H9 (cell line): ENCODE results near the gene CDC6. TPM values are rescaled to one million over a fixed set of nuclear protein-coding genes. Genes with fewer than 3 reads are reported as not detected.

ENCODE experiments used
- DNase-seq: peaks from one replicate; pipeline ENCODE4 v3.0.0-alpha.2; 2017
- H2AFZ ChIP-seq: one replicate; pipeline ENCODE4 v1.6.1; 2013; ENCODE audit warnings: mild to moderate bottlenecking, low read length, control low read depth, moderate library complexity
- H2AK5ac ChIP-seq: 2 replicates; pipeline ENCODE4 v1.6.1; 2013; ENCODE audit warnings: low read length, control low read depth, mixed read lengths; ENCODE audit not compliant: insufficient read length
- H2BK120ac ChIP-seq: one replicate; pipeline ENCODE4 v1.6.1; 2013; ENCODE audit warnings: low read depth, mild to moderate bottlenecking, low read length, control low read depth, inconsistent platforms; ENCODE audit not compliant: poor library complexity, severe bottlenecking
- H2BK12ac ChIP-seq: 2 replicates; pipeline ENCODE4 v1.6.1; 2013; ENCODE audit warnings: low read length, control low read depth, mixed read lengths, low read depth; ENCODE audit not compliant: insufficient read length
- H2BK15ac ChIP-seq: 2 replicates; pipeline ENCODE4 v1.6.1; 2013; ENCODE audit warnings: low read depth, low read length, control low read depth
- H2BK20ac ChIP-seq: one replicate; pipeline ENCODE4 v1.6.1; 2013; ENCODE audit warnings: low read depth, mild to moderate bottlenecking, low read length, control low read depth, inconsistent platforms; ENCODE audit not compliant: poor library complexity, severe bottlenecking
- H2BK5ac ChIP-seq: 2 replicates; pipeline ENCODE4 v1.6.1; 2013; ENCODE audit warnings: low read length, control low read depth, mixed read lengths; ENCODE audit not compliant: insufficient read length
- H3K14ac ChIP-seq: 2 replicates; pipeline ENCODE4 v1.6.1; 2013; ENCODE audit warnings: low read length, control low read depth; ENCODE audit not compliant: insufficient read depth
- H3K18ac ChIP-seq: 2 replicates; pipeline ENCODE4 v1.6.1; 2013; ENCODE audit warnings: low read depth, mild to moderate bottlenecking, mixed read lengths, low read length, control low read depth; ENCODE audit not compliant: insufficient read length
- H3K23ac ChIP-seq: 2 replicates; pipeline ENCODE4 v1.6.1; 2013; ENCODE audit warnings: low read length, control low read depth, mixed read lengths, low read depth; ENCODE audit not compliant: insufficient read length
- H3K23me2 ChIP-seq: 2 replicates; pipeline ENCODE4 v1.6.1; 2013; ENCODE audit warnings: low read depth, mild to moderate bottlenecking, mixed read lengths, low read length, control low read depth; ENCODE audit not compliant: insufficient read length, poor library complexity, severe bottlenecking
- H3K27ac ChIP-seq: 2 replicates; pipeline ENCODE4 v1.5.1; 2013; ENCODE audit warnings: low read length, control low read depth, mixed read lengths, low read depth; ENCODE audit not compliant: insufficient read length
- H3K27me3 ChIP-seq: 2 replicates; pipeline ENCODE4 v1.6.1; 2013; ENCODE audit warnings: low read length, control low read depth, inconsistent platforms; ENCODE audit not compliant: insufficient read depth
- H3K4ac ChIP-seq: 2 replicates; pipeline ENCODE4 v1.6.1; 2013; ENCODE audit warnings: low read depth, mild to moderate bottlenecking, control low read depth, inconsistent platforms, low read length, moderate library complexity
- H3K4me1 ChIP-seq: 2 replicates; pipeline ENCODE4 v1.6.1; 2013; ENCODE audit warnings: low read length, control low read depth, inconsistent platforms; ENCODE audit not compliant: insufficient read depth
- H3K4me2 ChIP-seq: 2 replicates; pipeline ENCODE4 v1.6.1; 2013; ENCODE audit warnings: low read length, control low read depth, mixed read lengths; ENCODE audit not compliant: insufficient read length, insufficient read depth
- H3K56ac ChIP-seq: 2 replicates; pipeline ENCODE4 v1.6.1; 2013; ENCODE audit warnings: low read depth, mild to moderate bottlenecking, mixed read lengths, low read length, control low read depth; ENCODE audit not compliant: insufficient read length
- H3K79me1 ChIP-seq: 2 replicates; pipeline ENCODE4 v1.6.1; 2013; ENCODE audit warnings: low read depth, mild to moderate bottlenecking, moderate library complexity, low read length, control low read depth, inconsistent platforms; ENCODE audit not compliant: insufficient read depth, poor library complexity, severe bottlenecking
- H3K79me2 ChIP-seq: 2 replicates; pipeline ENCODE4 v1.6.1; 2013; ENCODE audit warnings: low read length, control low read depth, inconsistent platforms; ENCODE audit not compliant: insufficient read depth
- H3K9ac ChIP-seq: 2 replicates; pipeline ENCODE4 v1.6.1; 2013; ENCODE audit warnings: low read length, control low read depth, mixed read lengths; ENCODE audit not compliant: insufficient read length; ENCODE audit errors: extremely low read depth
- H3K9me3 ChIP-seq: one replicate; pipeline ENCODE4 v1.6.1; 2013; ENCODE audit warnings: low read depth, low read length, inconsistent platforms; ENCODE audit not compliant: control insufficient read depth
- H3T11ph ChIP-seq: one replicate; pipeline ENCODE4 v1.6.1; 2013; ENCODE audit warnings: mild to moderate bottlenecking, low read length, control low read depth, inconsistent platforms
- H4K20me1 ChIP-seq: one replicate; pipeline ENCODE4 v1.6.1; 2013; ENCODE audit not compliant: control insufficient read depth, insufficient read length, insufficient read depth
- H4K5ac ChIP-seq: 2 replicates; pipeline ENCODE4 v1.6.1; 2013; ENCODE audit warnings: low read depth, mild to moderate bottlenecking, mixed read lengths, low read length, control low read depth; ENCODE audit not compliant: insufficient read length
- H4K8ac ChIP-seq: replicated peaks from 2 replicates; pipeline ENCODE4 v1.6.1; 2013; ENCODE audit warnings: low read length, control low read depth, mixed read lengths, low read depth; ENCODE audit not compliant: insufficient read length
- H4K91ac ChIP-seq: 2 replicates; pipeline ENCODE4 v1.6.1; 2013; ENCODE audit warnings: low read depth, mild to moderate bottlenecking, moderate library complexity, mixed read lengths, low read length, control low read depth; ENCODE audit not compliant: insufficient read length
- H3K27ac Mint-ChIP-seq, 3 experiments: 2 replicates in 2 of 3; 3 replicates in 1 of 3; pipeline ENCODE4 v1.8.0; 2020 to 2021; ENCODE audit warnings: mixed read lengths in 3 of 3, mild to moderate bottlenecking in 1 of 3, moderate library complexity in 1 of 3
- H3K27me3 Mint-ChIP-seq: 2 replicates; pipeline ENCODE4 v1.8.0; 2021; ENCODE audit warnings: low read depth, mild to moderate bottlenecking, moderate library complexity, mixed read lengths
- H3K36me3 Mint-ChIP-seq, 3 experiments: 2 replicates in 2 of 3; 3 replicates in 1 of 3; pipeline ENCODE4 v1.8.0; 2020 to 2021; ENCODE audit warnings: low read depth in 3 of 3, mixed read lengths in 3 of 3; ENCODE audit not compliant: insufficient read depth in 1 of 3
- H3K4me1 Mint-ChIP-seq, 2 experiments: 2 replicates each; pipeline ENCODE4 v1.8.0; 2020; ENCODE audit warnings: mixed read lengths in 2 of 2
- H3K4me3 Mint-ChIP-seq, 2 experiments: 2 replicates in 1 of 2; 3 replicates in 1 of 2; pipeline ENCODE4 v1.8.0; 2020 to 2021; ENCODE audit warnings: mild to moderate bottlenecking in 2 of 2, mixed read lengths in 2 of 2, moderate library complexity in 1 of 2
- H3K9me3 Mint-ChIP-seq, 2 experiments: 2 replicates in 1 of 2; 3 replicates in 1 of 2; pipeline ENCODE4 v1.8.0; 2020; ENCODE audit warnings: mild to moderate bottlenecking in 2 of 2, mixed read lengths in 2 of 2, moderate library complexity in 1 of 2
- WGBS: extraction: QIAGEN DNeasy Blood & Tissue Kit; methylation state at CpG from one replicate; pipeline ENCODE4 v1.1.7; 2013; ENCODE audit warnings: missing lambda C conversion rate, low lambda C conversion rate, mixed read lengths; ENCODE audit not compliant: insufficient read length; ENCODE audit errors: extremely low coverage; 5-methylcytosine and 5-hydroxymethylcytosine counted together
- total RNA-seq: library from RNA; stranded (reverse); gene quantifications from 2 replicates; pipeline ENCODE4 v1.2.1, GENCODE V29; 2021
- TF ChIP-seq, protein P1 (sequence below): fragments of 200-600 bp; sonication (generic); conservative IDR thresholded peaks from 3 replicates; pipeline ENCODE4 v1.8.0; 2021; ENCODE audit warnings: antibody characterized with exemption, mild to moderate bottlenecking

Gene CDC6
- total RNA-seq, 1 experiment from 2014 or later: 131 TPM

DNA sequence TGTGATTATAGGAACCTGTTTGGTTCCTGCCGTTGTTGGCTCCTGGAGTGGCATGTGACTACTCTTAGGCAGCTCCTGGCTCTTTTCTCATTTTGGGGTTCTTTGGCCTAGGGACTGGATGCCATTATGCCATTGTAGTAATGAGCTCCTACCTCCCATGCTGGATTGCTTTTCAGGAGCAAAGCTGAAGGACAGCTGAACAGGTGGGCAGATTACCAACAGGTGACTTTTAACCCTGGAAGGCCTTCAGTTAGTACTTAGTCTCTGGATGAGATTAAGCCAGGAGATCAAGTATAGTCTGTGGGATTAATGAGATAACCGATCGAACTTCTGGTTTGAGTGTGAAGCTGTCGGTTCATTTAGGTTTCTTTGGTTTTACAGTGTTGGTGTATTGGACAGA is 43.4 kb upstream of the CDC6 start:
- Histone ChIP-seq H3K23ac (no peak overlapping the region), H2AFZ (no peak overlapping the region), H3K9ac (no peak overlapping the region), H4K20me1 (no peaks in the 10 kb centered on the region), H3K23me2 (no peaks in the 10 kb centered on the region), H4K8ac (no peak overlapping the region), H4K5ac (no peak overlapping the region), H3K56ac (no peak overlapping the region), H3K4me1 (no peaks in the 10 kb centered on the region), H2BK20ac (no peak overlapping the region), H3K27ac (no peak overlapping the region), H2AK5ac (no peak overlapping the region), H2BK120ac (no peak overlapping the region), H3K14ac (no peak overlapping the region), H3K9me3 (no peaks in the 10 kb centered on the region), H2BK12ac (no peak overlapping the region), H2BK5ac (no peak overlapping the region), H3K27me3 (no peaks in the 10 kb centered on the region), H3K79me1 (no peaks in the 10 kb centered on the region), H3K4ac (no peak overlapping the region), H2BK15ac (no peak overlapping the region), H3K4me2 (no peak overlapping the region), H3K18ac (no peak overlapping the region), H3T11ph (no peak overlapping the region), H3K79me2 (no peaks in the 10 kb centered on the region; the same call in 1 of the 2 replicates), H4K91ac (no peak overlapping the region)
- H3K9me3 Mint-ChIP-seq: no peaks in the 10 kb centered on the region
- H3K4me3 Mint-ChIP-seq: no peak overlapping the region
- no peaks in the 10 kb centered on the region for H3K27me3 Mint-ChIP-seq
- no peaks in the 10 kb centered on the region for H3K4me1 Mint-ChIP-seq
- TF ChIP-seq, protein P1, sequence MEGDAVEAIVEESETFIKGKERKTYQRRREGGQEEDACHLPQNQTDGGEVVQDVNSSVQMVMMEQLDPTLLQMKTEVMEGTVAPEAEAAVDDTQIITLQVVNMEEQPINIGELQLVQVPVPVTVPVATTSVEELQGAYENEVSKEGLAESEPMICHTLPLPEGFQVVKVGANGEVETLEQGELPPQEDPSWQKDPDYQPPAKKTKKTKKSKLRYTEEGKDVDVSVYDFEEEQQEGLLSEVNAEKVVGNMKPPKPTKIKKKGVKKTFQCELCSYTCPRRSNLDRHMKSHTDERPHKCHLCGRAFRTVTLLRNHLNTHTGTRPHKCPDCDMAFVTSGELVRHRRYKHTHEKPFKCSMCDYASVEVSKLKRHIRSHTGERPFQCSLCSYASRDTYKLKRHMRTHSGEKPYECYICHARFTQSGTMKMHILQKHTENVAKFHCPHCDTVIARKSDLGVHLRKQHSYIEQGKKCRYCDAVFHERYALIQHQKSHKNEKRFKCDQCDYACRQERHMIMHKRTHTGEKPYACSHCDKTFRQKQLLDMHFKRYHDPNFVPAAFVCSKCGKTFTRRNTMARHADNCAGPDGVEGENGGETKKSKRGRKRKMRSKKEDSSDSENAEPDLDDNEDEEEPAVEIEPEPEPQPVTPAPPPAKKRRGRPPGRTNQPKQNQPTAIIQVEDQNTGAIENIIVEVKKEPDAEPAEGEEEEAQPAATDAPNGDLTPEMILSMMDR: no peak
- peak overlapping the region in 1 of 3 experiments; percentile 2; a peak in 2 of 7 replicates for H3K27ac Mint-ChIP-seq
- H3K36me3 Mint-ChIP-seq: peaks cover 0 to 2% (median 0%) of the 10 kb centered on the region in 3 experiments; a peak in 1 of 7 replicates
- WGBS: no CpG with 5 or more reads among the region's 4 CpGs
- DNase-seq: no peak
